A549 (cell line): ENCODE measurements around the gene DRD1. TPM values are rescaled to one million over a fixed set of nuclear protein-coding genes. Genes with fewer than 3 reads are reported as not detected.

ENCODE experiments used
- ATAC-seq, 2 experiments: fragments of 200-7000 bp in 1 of 2; fragments of >200 bp in 1 of 2; cut with Nextera tagmentation in 1 of 2; cut with Tn5 transposase in 1 of 2; 3 replicates each; pipeline versions ENCODE4 v1.8.0 to v1.9.1; 2018 to 2020; ENCODE audit warnings: mild to moderate bottlenecking in 1 of 2, moderate library complexity in 1 of 2
- CTCF ChIA-PET: fragments of 300-600 bp; sonication (Branson Sonifier 250); formaldehyde crosslinking; extraction: SDS; loops from one replicate; lab custom pipeline; 2021; ENCODE audit warnings: antibody characterized with exemption, inconsistent platforms; lab: Yijun Ruan, JAX
- POLR2A ChIA-PET: fragments of 350-600 bp; formaldehyde crosslinking; extraction: SDS; loops from one replicate; lab custom pipeline; 2021; ENCODE audit warnings: antibody characterized with exemption, inconsistent platforms; lab: Yijun Ruan, JAX
- DNase-seq, 2 experiments: peaks; one replicate each; pipeline versions ENCODE4 v3.0.0 to v3.0.0-alpha.2; 2011 to 2016; ENCODE audit warnings: low read depth in 1 of 2, low spot score in 1 of 2
- FAIRE-seq: peaks from 2 replicates; lab custom pipeline; 2011; peaks lifted over from hg19 to GRCh38; lab: Jason Lieb, UNC
- H3K27ac ChIP-seq, 2 experiments: fragments of >200 bp; sonication (Bioruptor Twin); formaldehyde crosslinking; 3 replicates each; pipeline ENCODE4 v1.5.1; 2016 to 2017
- H3K4me1 ChIP-seq: fragments of >200 bp; sonication (Bioruptor Twin); formaldehyde crosslinking; 3 replicates; pipeline ENCODE4 v1.6.1; 2016
- H3K4me2 ChIP-seq: fragments of >200 bp; sonication (Bioruptor Twin); formaldehyde crosslinking; 3 replicates; pipeline ENCODE4 v1.6.1; 2016
- H3K4me3 ChIP-seq: fragments of >200 bp; sonication (Bioruptor Twin); formaldehyde crosslinking; 3 replicates; pipeline ENCODE4 v1.5.1; 2016
- H3K9me3 ChIP-seq: fragments of >200 bp; sonication (Bioruptor Twin); formaldehyde crosslinking; 3 replicates; pipeline ENCODE4 v1.6.1; 2016
- CBX2 ChIP-seq: fragments of 200-600 bp; sonication (generic); IDR thresholded peaks from 2 replicates; pipeline ENCODE4 v1.6.1; 2016; ENCODE audit warnings: low read depth, mild to moderate bottlenecking, borderline replicate concordance
- CEBPB ChIP-seq, 2 experiments: fragments of >200 bp in 1 of 2; sonication (Bioruptor Twin) in 1 of 2; formaldehyde crosslinking in 1 of 2; IDR thresholded peaks; 2 replicates each; pipeline ENCODE4 v1.6.1; 2012 to 2016
- CHD2 ChIP-seq: fragments of 150-350 bp; IDR thresholded peaks from 2 replicates; pipeline ENCODE4 v1.6.1; 2014; ENCODE audit warnings: low read length; ENCODE audit not compliant: partially characterized antibody
- EHF ChIP-seq: fragments of 250-450 bp; sonication (Bioruptor Pico); IDR thresholded peaks from 2 replicates; pipeline ENCODE4 v1.5.0; 2020; ENCODE audit warnings: mild to moderate bottlenecking
- FOSB ChIP-seq: fragments of 250-450 bp; sonication (Bioruptor Pico); IDR thresholded peaks from 2 replicates; pipeline ENCODE4 v1.5.0; 2020; ENCODE audit warnings: mild to moderate bottlenecking, moderate library complexity
- HDAC2 ChIP-seq: fragments of 200-600 bp; sonication (generic); IDR thresholded peaks from 2 replicates; pipeline ENCODE4 v1.6.1; 2016
- HOXB13 ChIP-seq: fragments of 250-450 bp; sonication (Bioruptor Pico); IDR thresholded peaks from 2 replicates; pipeline ENCODE4 v1.5.0; 2020; ENCODE audit warnings: low read depth, mild to moderate bottlenecking, moderate library complexity
- JUNB ChIP-seq: fragments of >200 bp; sonication (Bioruptor Twin); formaldehyde crosslinking; IDR thresholded peaks from 2 replicates; pipeline ENCODE4 v1.6.1; 2016
- KDM1A ChIP-seq: fragments of 200-600 bp; sonication (generic); IDR thresholded peaks from 2 replicates; pipeline ENCODE4 v1.6.1; 2016; ENCODE audit warnings: low read depth, mild to moderate bottlenecking
- MYC ChIP-seq: IDR thresholded peaks from 2 replicates; pipeline ENCODE4 v1.6.1; 2012; ENCODE audit warnings: mild to moderate bottlenecking, inconsistent platforms, low read length, improper control_type of control experiment, borderline replicate concordance
- PHF8 ChIP-seq: fragments of 200-600 bp; sonication (generic); IDR thresholded peaks from 2 replicates; pipeline ENCODE4 v1.6.1; 2016; ENCODE audit warnings: low read depth, mild to moderate bottlenecking, antibody characterized with exemption, moderate library complexity, borderline replicate concordance
- RAD21 ChIP-seq, 2 experiments: fragments of >200 bp in 1 of 2; sonication (Bioruptor Twin) in 1 of 2; formaldehyde crosslinking in 1 of 2; IDR thresholded peaks in 1 of 2; conservative IDR thresholded peaks in 1 of 2; 2 replicates in 1 of 2; 3 replicates in 1 of 2; pipeline ENCODE4 v1.6.1; 2012 to 2018; ENCODE audit warnings: inconsistent platforms in 1 of 2
- RCOR1 ChIP-seq: fragments of 150-350 bp; IDR thresholded peaks from 2 replicates; pipeline ENCODE4 v1.6.1; 2014; ENCODE audit warnings: antibody characterized with exemption, low read length, low read depth
- RFX5 ChIP-seq: fragments of 450-650 bp; IDR thresholded peaks from 2 replicates; pipeline ENCODE4 v1.7.1; 2014; ENCODE audit warnings: antibody characterized with exemption, mild to moderate bottlenecking, moderate library complexity
- SMC3 ChIP-seq: fragments of >200 bp; sonication (Bioruptor Twin); formaldehyde crosslinking; IDR thresholded peaks from 3 replicates; pipeline ENCODE4 v1.6.1; 2018; ENCODE audit warnings: inconsistent platforms
- SREBF2 ChIP-seq: fragments of 450-650 bp; IDR thresholded peaks from 2 replicates; pipeline ENCODE4 v1.6.1; 2014; ENCODE audit warnings: mild to moderate bottlenecking, moderate library complexity
- WGBS: methylation state at CpG from one replicate; pipeline ENCODE4 v1.1.6; 2017; ENCODE audit errors: missing lambda C conversion rate; 5-methylcytosine and 5-hydroxymethylcytosine counted together
- polyA plus RNA-seq, 4 experiments: library from polyadenylated mRNA; depleted of rRNA in 3 of 4; stranded (reverse); fragments of >200 nt; fragmentation: RNase III in 1 of 4; extraction: RNeasy Plus Mini Kit Qiagen cat#74134 plus additional on column Dnase treatment in 1 of 4; gene quantifications; 2 replicates in 3 of 4; 3 replicates in 1 of 4; pipeline ENCODE4 v1.2.3, GENCODE V29; 2011 to 2017
- TF ChIP-seq, protein P1 (sequence below): IDR thresholded peaks from 2 replicates; pipeline ENCODE4 v1.6.1; 2012
- TF ChIP-seq, protein P2 (sequence below): fragments of >200 bp; sonication (Bioruptor Twin); formaldehyde crosslinking; IDR thresholded peaks from 3 replicates; pipeline ENCODE4 v1.5.1; 2016
- TF ChIP-seq, protein P3 (sequence below): fragments of 150-350 bp; IDR thresholded peaks from 2 replicates; pipeline ENCODE4 v1.6.1; 2014; ENCODE audit warnings: low read depth, mild to moderate bottlenecking, low read length
- TF ChIP-seq, protein P4 (sequence below): IDR thresholded peaks from 2 replicates; pipeline ENCODE4 v1.6.1; 2012; ENCODE audit warnings: low read depth, borderline replicate concordance
- TF ChIP-seq, protein P5 (sequence below): fragments of >200 bp; sonication (Bioruptor Twin); formaldehyde crosslinking; IDR thresholded peaks from 2 replicates; pipeline ENCODE4 v1.6.1; 2016
- TF ChIP-seq, protein P6 (sequence below): fragments of 450-650 bp; IDR thresholded peaks from 2 replicates; pipeline ENCODE4 v1.6.1; 2014; ENCODE audit warnings: antibody characterized with exemption

DRD1 gene
- polyA plus RNA-seq, 2 of the 4 experiments (the other 2 are of a cell fraction): 0.90 to 5.7 TPM

DNA sequence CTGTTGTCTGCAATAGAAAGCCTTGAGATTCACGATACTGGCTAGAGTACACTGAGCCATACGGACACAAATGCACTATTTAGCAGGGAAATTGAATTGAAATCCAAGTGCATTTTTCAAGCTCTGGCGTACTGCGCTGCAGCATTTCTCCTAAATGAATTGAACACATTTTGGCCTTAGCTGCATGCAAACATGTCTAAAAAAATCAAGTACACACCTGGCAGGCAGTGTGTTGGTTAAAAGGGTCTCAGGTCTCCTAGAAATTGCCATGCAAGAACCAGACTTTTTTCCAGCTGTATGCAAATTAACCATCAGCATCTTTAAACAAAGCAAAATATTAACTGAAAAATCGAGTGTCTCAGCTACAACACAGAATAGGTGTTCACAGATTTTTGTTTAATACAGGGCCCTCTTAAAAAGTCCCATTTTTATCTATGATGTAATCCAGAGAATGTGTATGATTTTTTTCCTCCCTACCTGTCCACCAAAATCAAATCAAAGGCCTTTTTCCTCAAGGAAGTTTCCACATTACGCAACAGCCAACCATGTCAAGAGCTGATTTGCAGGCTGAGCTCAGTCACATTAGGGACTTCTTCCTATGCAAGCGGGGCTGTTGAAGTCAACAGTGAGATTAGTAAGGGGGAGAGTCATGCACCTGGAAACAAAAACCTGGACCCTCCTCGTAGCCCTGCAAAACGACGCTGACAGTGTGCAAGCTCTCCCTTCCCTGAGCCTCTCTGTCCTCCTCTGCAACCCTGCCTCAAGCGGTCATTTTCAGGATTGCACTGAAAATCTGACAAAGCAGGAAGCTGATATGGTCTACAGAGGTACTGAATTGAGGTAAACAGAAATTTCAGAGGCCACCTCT lies 20.3 kb upstream of the DRD1 start:
- peak; percentile 97 to 98 for ATAC-seq
- peak; percentile 88 for FAIRE-seq
- peak; percentile 67 for DNase-seq
- H3K4me3 ChIP-seq: no peak overlapping the region
- POLR2A ChIA-PET: interaction anchor here (1.8 kb wide), 1 partner anchor 14 kb away, joined by 11 read pairs; the partner anchor contains the start of gene SFXN1
- H3K9me3 ChIP-seq: no peaks in the 10 kb centered on the region
- CTCF ChIA-PET: interaction anchor here (0.6 to 2.9 kb wide), 44 partner anchors 8 to 561 kb away, joined by 3 to 39 read pairs (median 3); partner anchors contain the start of genes DRD1 and SFXN1
- WGBS: 47% methylated on average over 11 of the region's 11 CpGs
- TF ChIP-seq CHD2 (no peak), HOXB13 (CRISPR knock-in tag) (no peak), PHF8 (no peak), CEBPB (IDR thresholded peaks at IDR 0.05) (peak; percentile 94 to 96), SMC3 (0 out of 3 replicates have a peak, but pooled peaks have one; percentile 10), FOSB (CRISPR knock-in tag) (no peak), HDAC2 (no peak), RAD21 (conservative IDR thresholded peaks at IDR 0.05 in 1 of 2, IDR thresholded peaks at IDR 0.05 in 1 of 2) (peak; percentile 30 to 55; a peak in 3 of 5 replicates)
- TF ChIP-seq, protein P1, sequence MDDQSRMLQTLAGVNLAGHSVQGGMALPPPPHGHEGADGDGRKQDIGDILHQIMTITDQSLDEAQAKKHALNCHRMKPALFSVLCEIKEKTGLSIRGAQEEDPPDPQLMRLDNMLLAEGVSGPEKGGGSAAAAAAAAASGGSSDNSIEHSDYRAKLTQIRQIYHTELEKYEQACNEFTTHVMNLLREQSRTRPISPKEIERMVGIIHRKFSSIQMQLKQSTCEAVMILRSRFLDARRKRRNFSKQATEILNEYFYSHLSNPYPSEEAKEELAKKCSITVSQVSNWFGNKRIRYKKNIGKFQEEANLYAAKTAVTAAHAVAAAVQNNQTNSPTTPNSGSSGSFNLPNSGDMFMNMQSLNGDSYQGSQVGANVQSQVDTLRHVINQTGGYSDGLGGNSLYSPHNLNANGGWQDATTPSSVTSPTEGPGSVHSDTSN: no peak
- TF ChIP-seq, protein P2, sequence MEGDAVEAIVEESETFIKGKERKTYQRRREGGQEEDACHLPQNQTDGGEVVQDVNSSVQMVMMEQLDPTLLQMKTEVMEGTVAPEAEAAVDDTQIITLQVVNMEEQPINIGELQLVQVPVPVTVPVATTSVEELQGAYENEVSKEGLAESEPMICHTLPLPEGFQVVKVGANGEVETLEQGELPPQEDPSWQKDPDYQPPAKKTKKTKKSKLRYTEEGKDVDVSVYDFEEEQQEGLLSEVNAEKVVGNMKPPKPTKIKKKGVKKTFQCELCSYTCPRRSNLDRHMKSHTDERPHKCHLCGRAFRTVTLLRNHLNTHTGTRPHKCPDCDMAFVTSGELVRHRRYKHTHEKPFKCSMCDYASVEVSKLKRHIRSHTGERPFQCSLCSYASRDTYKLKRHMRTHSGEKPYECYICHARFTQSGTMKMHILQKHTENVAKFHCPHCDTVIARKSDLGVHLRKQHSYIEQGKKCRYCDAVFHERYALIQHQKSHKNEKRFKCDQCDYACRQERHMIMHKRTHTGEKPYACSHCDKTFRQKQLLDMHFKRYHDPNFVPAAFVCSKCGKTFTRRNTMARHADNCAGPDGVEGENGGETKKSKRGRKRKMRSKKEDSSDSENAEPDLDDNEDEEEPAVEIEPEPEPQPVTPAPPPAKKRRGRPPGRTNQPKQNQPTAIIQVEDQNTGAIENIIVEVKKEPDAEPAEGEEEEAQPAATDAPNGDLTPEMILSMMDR: peak; percentile 53
- peaks cover 9% of the 10 kb centered on the region; the same call in 2 of the 3 replicates for H3K4me1 ChIP-seq
- peak overlapping the region in 1 of 2 experiments; percentile 56; a peak in 2 of 6 replicates for H3K27ac ChIP-seq
- H3K4me2 ChIP-seq: peak overlapping the region; percentile 46

DNA sequence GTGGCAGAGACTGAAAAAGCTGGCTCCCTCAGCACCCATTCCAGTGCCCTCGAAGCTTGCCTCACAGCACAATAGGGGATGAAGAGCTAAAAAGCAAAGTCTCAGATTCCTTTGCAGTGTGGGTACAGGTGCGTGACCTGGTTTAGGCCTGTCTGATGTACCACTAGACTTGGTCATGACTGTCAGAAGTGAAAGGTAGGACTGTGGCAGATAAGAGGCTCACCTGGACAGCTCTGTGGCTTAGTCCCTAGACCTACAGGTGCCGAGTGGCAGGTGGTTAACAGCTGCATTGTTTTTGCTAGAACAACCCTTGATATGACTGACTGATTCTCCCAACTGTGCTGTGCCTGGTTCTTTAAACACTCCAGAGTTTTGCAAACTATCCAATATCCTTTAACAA lies 19.7 kb upstream of the DRD1 start:
- Histone ChIP-seq H3K27ac (no peak overlapping the region), H3K4me3 (no peak overlapping the region), H3K9me3 (no peaks in the 10 kb centered on the region), H3K4me2 (no peak overlapping the region), H3K4me1 (peaks cover 9% of the 10 kb centered on the region; the same call in 2 of the 3 replicates)
- TF ChIP-seq, protein P3, sequence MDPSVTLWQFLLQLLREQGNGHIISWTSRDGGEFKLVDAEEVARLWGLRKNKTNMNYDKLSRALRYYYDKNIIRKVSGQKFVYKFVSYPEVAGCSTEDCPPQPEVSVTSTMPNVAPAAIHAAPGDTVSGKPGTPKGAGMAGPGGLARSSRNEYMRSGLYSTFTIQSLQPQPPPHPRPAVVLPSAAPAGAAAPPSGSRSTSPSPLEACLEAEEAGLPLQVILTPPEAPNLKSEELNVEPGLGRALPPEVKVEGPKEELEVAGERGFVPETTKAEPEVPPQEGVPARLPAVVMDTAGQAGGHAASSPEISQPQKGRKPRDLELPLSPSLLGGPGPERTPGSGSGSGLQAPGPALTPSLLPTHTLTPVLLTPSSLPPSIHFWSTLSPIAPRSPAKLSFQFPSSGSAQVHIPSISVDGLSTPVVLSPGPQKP: no peak
- TF ChIP-seq, protein P4, sequence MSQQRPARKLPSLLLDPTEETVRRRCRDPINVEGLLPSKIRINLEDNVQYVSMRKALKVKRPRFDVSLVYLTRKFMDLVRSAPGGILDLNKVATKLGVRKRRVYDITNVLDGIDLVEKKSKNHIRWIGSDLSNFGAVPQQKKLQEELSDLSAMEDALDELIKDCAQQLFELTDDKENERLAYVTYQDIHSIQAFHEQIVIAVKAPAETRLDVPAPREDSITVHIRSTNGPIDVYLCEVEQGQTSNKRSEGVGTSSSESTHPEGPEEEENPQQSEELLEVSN: no peak
- no peak for TF ChIP-seq KDM1A
- no peak for TF ChIP-seq SREBF2
- TF ChIP-seq JUNB: no peak
- TF ChIP-seq CBX2: no peak
- TF ChIP-seq MYC: no peak
- TF ChIP-seq EHF (CRISPR knock-in tag): no peak
- TF ChIP-seq, protein P1: no peak
- TF ChIP-seq RAD21 (conservative IDR thresholded peaks at IDR 0.05 in 1 of 2, IDR thresholded peaks at IDR 0.05 in 1 of 2): no peak
- TF ChIP-seq RCOR1: no peak
- TF ChIP-seq, protein P5, sequence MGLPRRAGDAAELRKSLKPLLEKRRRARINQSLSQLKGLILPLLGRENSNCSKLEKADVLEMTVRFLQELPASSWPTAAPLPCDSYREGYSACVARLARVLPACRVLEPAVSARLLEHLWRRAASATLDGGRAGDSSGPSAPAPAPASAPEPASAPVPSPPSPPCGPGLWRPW: no peak
- TF ChIP-seq, protein P6, sequence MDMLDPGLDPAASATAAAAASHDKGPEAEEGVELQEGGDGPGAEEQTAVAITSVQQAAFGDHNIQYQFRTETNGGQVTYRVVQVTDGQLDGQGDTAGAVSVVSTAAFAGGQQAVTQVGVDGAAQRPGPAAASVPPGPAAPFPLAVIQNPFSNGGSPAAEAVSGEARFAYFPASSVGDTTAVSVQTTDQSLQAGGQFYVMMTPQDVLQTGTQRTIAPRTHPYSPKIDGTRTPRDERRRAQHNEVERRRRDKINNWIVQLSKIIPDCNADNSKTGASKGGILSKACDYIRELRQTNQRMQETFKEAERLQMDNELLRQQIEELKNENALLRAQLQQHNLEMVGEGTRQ: no peak
- TF ChIP-seq PHF8: no peak
- no peak for TF ChIP-seq RFX5
- TF ChIP-seq CEBPB (IDR thresholded peaks at IDR 0.05): no peak
- ChIA-PET CTCF (interaction anchor here (0.6 to 2.9 kb wide), 14 partner anchors 13 to 554 kb away, joined by 3 to 39 read pairs (median 6); partner anchors contain the start of genes DRD1 and SFXN1), POLR2A (no interaction called here)
- no peak for DNase-seq
- WGBS: 78% methylated on average over 3 of the region's 3 CpGs
- FAIRE-seq: no peak
- ATAC-seq: no peak
